KMS-11 (cell line): ENCODE results near the gene PRLR.
"Not testable (repeated sequence)": the region's sequence is repeated elsewhere in the genome, so short reads cannot be mapped to it uniquely, and the experiment has no call there.

Experiments used
- H2AFZ ChIP-seq: fragments of 200-600 bp; sonication (generic); 2 replicates; pipeline ENCODE4 v1.6.1; 2016; ENCODE audit warnings: antibody characterized with exemption, mixed run types, low read depth
- H3K27ac ChIP-seq: fragments of 200-600 bp; sonication (generic); 2 replicates; pipeline ENCODE4 v1.6.1; 2016; ENCODE audit warnings: mild to moderate bottlenecking, mixed run types
- H3K27me3 ChIP-seq: fragments of 200-600 bp; sonication (generic); 2 replicates; pipeline ENCODE4 v1.6.1; 2017; ENCODE audit warnings: mild to moderate bottlenecking, low read depth, mixed run types, moderate library complexity; ENCODE audit not compliant: insufficient read depth
- H3K36me3 ChIP-seq: fragments of 200-600 bp; sonication (generic); 2 replicates; pipeline ENCODE4 v1.6.1; 2017; ENCODE audit warnings: mild to moderate bottlenecking, mixed run types; ENCODE audit not compliant: insufficient read depth
- H3K4me1 ChIP-seq: fragments of 200-600 bp; sonication (generic); 2 replicates; pipeline ENCODE4 v1.6.1; 2016; ENCODE audit warnings: mild to moderate bottlenecking, low read depth, mixed run types; ENCODE audit not compliant: poor library complexity, severe bottlenecking
- H3K4me2 ChIP-seq: fragments of 200-600 bp; sonication (generic); 2 replicates; pipeline ENCODE4 v1.7.0; 2016; ENCODE audit warnings: mild to moderate bottlenecking, mixed run types
- H3K4me3 ChIP-seq: fragments of 200-600 bp; sonication (generic); IDR thresholded peaks from 2 replicates; pipeline ENCODE4 v1.6.1; 2017; ENCODE audit warnings: low read depth, low read length, mixed read lengths; ENCODE audit not compliant: insufficient read depth
- H3K79me2 ChIP-seq: fragments of 200-600 bp; sonication (generic); 2 replicates; pipeline ENCODE4 v1.6.1; 2016; ENCODE audit warnings: low read depth, mixed run types; ENCODE audit not compliant: insufficient read depth
- H3K9ac ChIP-seq: fragments of 200-600 bp; sonication (generic); 2 replicates; pipeline ENCODE4 v1.6.1; 2016; ENCODE audit warnings: mild to moderate bottlenecking, mixed run types
- H4K20me1 ChIP-seq: fragments of 200-600 bp; sonication (generic); 2 replicates; pipeline ENCODE4 v1.6.1; 2016; ENCODE audit warnings: mild to moderate bottlenecking, mixed run types; ENCODE audit not compliant: insufficient read depth
- TF ChIP-seq, protein P1 (sequence below): fragments of 200-600 bp; sonication (generic); conservative IDR thresholded peaks from 2 replicates; pipeline ENCODE4 v1.6.1; 2017; ENCODE audit warnings: low read depth, mild to moderate bottlenecking, antibody characterized with exemption, low read length, moderate library complexity, mixed read lengths

PRLR gene

GRCh38 chr5:35248843-35249780 is 18.8 kb upstream of the PRLR start:
- Histone ChIP-seq H3K27me3 (no peaks in the 10 kb centered on the region), H4K20me1 (no peaks in the 10 kb centered on the region), H3K4me3 (no peak overlapping the region), H3K4me1 (peaks cover 52% of the 10 kb centered on the region), H3K4me2 (peak overlapping the region; percentile 92), H3K36me3 (no peaks in the 10 kb centered on the region), H3K9ac (peak overlapping the region; percentile 44; the same call in 1 of the 2 replicates), H2AFZ (peak overlapping the region; percentile 68), H3K79me2 (no peaks in the 10 kb centered on the region), H3K27ac (peak overlapping the region; percentile 82)
- TF ChIP-seq, protein P1, sequence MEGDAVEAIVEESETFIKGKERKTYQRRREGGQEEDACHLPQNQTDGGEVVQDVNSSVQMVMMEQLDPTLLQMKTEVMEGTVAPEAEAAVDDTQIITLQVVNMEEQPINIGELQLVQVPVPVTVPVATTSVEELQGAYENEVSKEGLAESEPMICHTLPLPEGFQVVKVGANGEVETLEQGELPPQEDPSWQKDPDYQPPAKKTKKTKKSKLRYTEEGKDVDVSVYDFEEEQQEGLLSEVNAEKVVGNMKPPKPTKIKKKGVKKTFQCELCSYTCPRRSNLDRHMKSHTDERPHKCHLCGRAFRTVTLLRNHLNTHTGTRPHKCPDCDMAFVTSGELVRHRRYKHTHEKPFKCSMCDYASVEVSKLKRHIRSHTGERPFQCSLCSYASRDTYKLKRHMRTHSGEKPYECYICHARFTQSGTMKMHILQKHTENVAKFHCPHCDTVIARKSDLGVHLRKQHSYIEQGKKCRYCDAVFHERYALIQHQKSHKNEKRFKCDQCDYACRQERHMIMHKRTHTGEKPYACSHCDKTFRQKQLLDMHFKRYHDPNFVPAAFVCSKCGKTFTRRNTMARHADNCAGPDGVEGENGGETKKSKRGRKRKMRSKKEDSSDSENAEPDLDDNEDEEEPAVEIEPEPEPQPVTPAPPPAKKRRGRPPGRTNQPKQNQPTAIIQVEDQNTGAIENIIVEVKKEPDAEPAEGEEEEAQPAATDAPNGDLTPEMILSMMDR, result no peak

DNA sequence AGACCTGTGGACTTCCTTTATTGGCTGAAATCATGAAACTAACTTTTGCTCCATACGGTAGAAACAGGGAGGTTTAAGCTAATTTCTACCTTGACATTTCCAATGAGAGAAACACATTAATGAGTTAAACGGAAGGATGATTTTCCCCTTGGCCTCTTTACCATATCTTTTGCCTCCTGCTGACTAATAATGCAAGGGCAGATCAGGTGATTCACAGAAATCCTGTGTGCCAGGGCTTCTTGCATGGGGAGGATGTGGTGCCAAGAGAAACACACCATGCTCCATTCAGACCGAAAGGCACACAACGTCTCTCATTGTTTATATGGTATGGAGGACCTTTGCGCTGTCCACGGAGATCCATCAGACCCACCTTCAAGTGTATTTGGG is 17.4 kb upstream of the PRLR start:
- H3K27me3 ChIP-seq, result no peaks in the 10 kb centered on the region
- H2AFZ ChIP-seq, result no peak overlapping the region
- TF ChIP-seq, protein P1, result no peak
- H3K4me2 ChIP-seq, result no peak overlapping the region
- H3K9ac ChIP-seq, result no peak overlapping the region
- H3K36me3 ChIP-seq, result no peaks in the 10 kb centered on the region
- H3K4me1 ChIP-seq, result peaks cover 52% of the 10 kb centered on the region
- no peak overlapping the region for H3K4me3 ChIP-seq
- no peaks in the 10 kb centered on the region for H4K20me1 ChIP-seq
- H3K27ac ChIP-seq, result no peak overlapping the region
- H3K79me2 ChIP-seq, result no peaks in the 10 kb centered on the region

DNA sequence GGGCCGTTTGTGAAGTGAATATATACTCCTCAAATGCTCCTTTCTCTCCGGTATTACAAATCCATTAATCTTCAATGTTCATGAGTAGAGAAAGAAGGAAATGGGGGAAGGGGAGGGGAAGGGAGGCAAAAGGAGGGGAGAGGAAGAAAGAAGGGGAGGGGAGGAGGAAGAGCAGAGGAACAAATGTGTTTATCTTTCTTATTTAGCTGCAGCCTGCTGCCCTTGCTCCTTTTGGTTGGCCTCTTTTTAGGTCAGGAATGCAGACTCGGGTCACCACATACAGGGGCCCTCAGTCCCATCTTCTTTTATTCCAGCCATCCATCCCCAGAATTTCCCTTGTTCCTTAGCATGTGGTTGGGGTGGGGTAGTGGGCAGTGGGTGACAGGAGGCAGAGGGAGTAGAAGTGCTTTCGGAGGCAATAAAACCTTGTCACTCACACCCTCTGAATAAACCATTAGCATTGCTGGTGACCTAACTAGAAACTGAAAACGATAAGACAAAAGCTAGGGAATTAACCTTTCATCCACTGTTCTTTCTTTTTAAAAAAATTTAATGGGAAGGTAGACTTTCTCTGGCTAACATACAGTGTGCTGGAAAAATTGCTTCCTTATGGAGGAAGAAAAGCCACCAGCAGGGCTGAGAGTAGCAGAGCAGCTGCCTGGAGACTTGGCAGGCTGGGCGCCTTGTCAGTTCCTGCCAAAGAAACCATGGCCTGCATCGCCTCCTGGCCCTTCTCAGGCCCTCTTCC is 16.8 kb upstream of the PRLR start:
- peaks cover 52% of the 10 kb centered on the region for H3K4me1 ChIP-seq
- no peaks in the 10 kb centered on the region for H4K20me1 ChIP-seq
- H3K4me3 ChIP-seq, result no peak overlapping the region
- H3K9ac ChIP-seq, result no peak overlapping the region
- peak overlapping the region; percentile 24; the same call in 1 of the 2 replicates for H2AFZ ChIP-seq
- H3K27me3 ChIP-seq, result no peaks in the 10 kb centered on the region
- H3K36me3 ChIP-seq, result no peaks in the 10 kb centered on the region
- H3K79me2 ChIP-seq, result no peaks in the 10 kb centered on the region
- no peak overlapping the region for H3K4me2 ChIP-seq
- TF ChIP-seq, protein P1, result no peak
- no peak overlapping the region for H3K27ac ChIP-seq

DNA sequence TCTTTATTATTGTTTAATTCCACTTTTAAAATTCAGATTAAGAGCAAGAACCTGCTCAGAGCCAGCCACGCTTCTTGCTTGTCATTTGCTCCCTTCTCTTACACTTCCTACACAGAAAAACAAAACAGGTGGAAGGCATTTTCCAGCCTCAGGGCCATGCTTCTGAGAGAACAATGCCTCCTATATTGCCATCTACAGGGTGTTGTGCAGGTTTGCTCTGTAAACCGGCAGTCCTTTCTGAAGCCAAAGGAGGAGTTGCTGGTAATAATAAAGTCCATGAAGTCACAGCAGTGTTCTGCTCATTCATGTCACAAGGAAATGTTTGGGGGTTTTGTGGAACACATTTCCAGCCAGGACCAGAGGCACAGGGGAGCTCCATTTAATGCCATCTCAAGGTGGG is 16.1 kb upstream of the PRLR start:
- Histone ChIP-seq H3K4me2 (no peak overlapping the region), H3K36me3 (no peaks in the 10 kb centered on the region), H3K27ac (no peak overlapping the region), H3K4me1 (peaks cover 52% of the 10 kb centered on the region), H3K79me2 (no peaks in the 10 kb centered on the region), H3K27me3 (no peaks in the 10 kb centered on the region), H3K4me3 (no peak overlapping the region), H2AFZ (no peak overlapping the region), H4K20me1 (no peaks in the 10 kb centered on the region), H3K9ac (no peak overlapping the region)
- TF ChIP-seq, protein P1, result 0 out of 2 replicates have a peak, but pooled peaks have one; percentile 21

DNA sequence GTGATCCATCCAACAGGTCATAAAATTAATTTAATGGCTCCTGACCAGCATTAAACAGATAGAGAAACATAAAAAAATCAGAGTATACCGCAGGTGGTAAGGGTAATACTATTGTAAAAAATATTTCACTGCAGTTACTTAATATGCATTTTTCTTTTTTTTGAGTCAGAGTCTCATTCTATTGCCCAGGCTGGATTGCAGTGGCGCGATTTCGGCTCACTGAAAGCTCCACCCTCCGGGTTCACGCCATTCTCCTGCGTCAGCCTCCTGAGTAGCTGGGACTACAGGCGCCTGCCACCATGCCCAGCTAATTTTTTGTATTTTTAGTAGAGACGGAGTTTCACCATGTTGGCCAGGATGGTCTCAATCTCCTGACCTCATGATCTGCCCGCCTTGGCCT is 15.1 kb upstream of the PRLR start:
- H3K36me3 ChIP-seq, H3K27me3 ChIP-seq, H3K4me2 ChIP-seq, H3K79me2 ChIP-seq, H3K9ac ChIP-seq, H4K20me1 ChIP-seq, H3K4me3 ChIP-seq, H2AFZ ChIP-seq, H3K27ac ChIP-seq: not testable (repeated sequence)
- H3K4me1 ChIP-seq, result peaks cover 55% of the 10 kb centered on the region
